ENCODE results near the gene SBNO2. TPM values are rescaled to one million over a fixed set of nuclear protein-coding genes. Genes with fewer than 3 reads are reported as not detected.

SBNO2 gene
- total and polyA plus RNA-seq, 2 experiments from 2014 or later = 6.9 to 35.4 TPM

GRCh38 chr19:1139126-1139525 is 34.9 kb downstream of the SBNO2 start:
- Histone ChIP-seq H3K4me1 (ENCODE audit: insufficient read depth) (no peaks in the 10 kb centered on the region), H3K4me3 (no peak overlapping the region), H3K4me2 (no peak overlapping the region), H3K27me3 (ENCODE audit: insufficient read depth) (no peaks in the 10 kb centered on the region), H3K36me3 (ENCODE audit: insufficient read depth) (peaks cover 3% of the 10 kb centered on the region; the same call in 1 of the 2 replicates), H3K27ac (ENCODE audit: low read depth) (no peak overlapping the region), H4K20me1 (replicated peaks; ENCODE audit: insufficient read depth) (peaks cover 4% of the 10 kb centered on the region; the same call in 1 of the 2 replicates), H2AFZ (no peak overlapping the region), H3K79me2 (replicated peaks; ENCODE audit: insufficient read depth) (no peaks in the 10 kb centered on the region), H3K9me2 (ENCODE audit: insufficient read depth) (no peaks in the 10 kb centered on the region), H3F3A (replicated peaks; ENCODE audit: low read depth) (no peaks in the 10 kb centered on the region; the same call in 1 of the 2 replicates)
- Mint-ChIP-seq H3K9me3 (no peaks in the 10 kb centered on the region), H3K4me3 (no peak overlapping the region), H3K36me3 (ENCODE audit: low read depth) (peaks cover 24% of the 10 kb centered on the region), H3K27ac (no peak overlapping the region), H3K4me1 (peaks cover 6% of the 10 kb centered on the region), H3K27me3 (ENCODE audit: insufficient read depth, low read depth, poor library complexity) (peaks cover 16% of the 10 kb centered on the region)
- TF ChIP-seq CTCF (conservative IDR thresholded peaks at IDR 0.05; ENCODE audit: low read depth in 2 of 2) = no peak
- no peak for TF ChIP-seq CREB1 (CRISPR knock-in tag; IDR thresholded peaks at IDR 0.05; ENCODE audit: low read depth)
- no peak for TF ChIP-seq EZH2 (IDR thresholded peaks at IDR 0.05; ENCODE audit: low read depth, unreplicated experiment)
- no peak for TF ChIP-seq NANOG (IDR thresholded peaks at IDR 0.05; ENCODE audit: borderline replicate concordance)
- TF ChIP-seq ZNF331 (CRISPR knock-in tag; IDR thresholded peaks at IDR 0.05; ENCODE audit: low read depth) = no peak
- TF ChIP-seq ZNF114 (CRISPR knock-in tag; IDR thresholded peaks at IDR 0.05) = no peak
- no peak for TF ChIP-seq ZNF462 (CRISPR knock-in tag; IDR thresholded peaks at IDR 0.05)
- TF ChIP-seq STAT1 (IDR thresholded peaks at IDR 0.05; ENCODE audit: unreplicated experiment) = no peak
- TF ChIP-seq REST (IDR thresholded peaks at IDR 0.05; ENCODE audit: unreplicated experiment) = no peak
- no peak for ATAC-seq
- no peak for DNase-seq (ENCODE audit: low spot score)

Data from GM23338 (cell line).